BLaER1 treated with 17β-estradiol and CSF1 and Interleukin-3, amounts not matched to agents 10 nM and 100 nM (cell line): Measurements from ENCODE around the gene MED12L.
A peak's percentile ranks its signal among the peaks of the same experiment; 100 is the strongest.

Source experiments
- H3K27ac ChIP-seq, 11 experiments: shearing (Covaris generic); formaldehyde crosslinking; 2 replicates each; pipeline ENCODE4 v1.8.1; 2022
- H3K27me3 ChIP-seq, 11 experiments: shearing (Covaris generic); formaldehyde crosslinking; 2 replicates each; pipeline ENCODE4 v1.8.1; 2022
- H3K36me3 ChIP-seq, 11 experiments: shearing (Covaris generic); formaldehyde crosslinking; 2 replicates each; pipeline ENCODE4 v1.8.1; 2022
- H3K4me1 ChIP-seq, 10 experiments: shearing (Covaris generic); formaldehyde crosslinking; 2 replicates each; pipeline ENCODE4 v1.8.1; 2022
- H3K4me2 ChIP-seq, 11 experiments: shearing (Covaris generic); formaldehyde crosslinking; 2 replicates each; pipeline ENCODE4 v1.8.1; 2022
- H3K4me3 ChIP-seq, 10 experiments: shearing (Covaris generic); formaldehyde crosslinking; 2 replicates each; pipeline ENCODE4 v1.8.1; 2022
- H3K9ac ChIP-seq, 11 experiments: shearing (Covaris generic); formaldehyde crosslinking; 2 replicates each; pipeline ENCODE4 v1.8.1; 2022
- H3K9me3 ChIP-seq, 11 experiments: shearing (Covaris generic); formaldehyde crosslinking; replicated peaks in 1 of 11; 2 replicates each; pipeline ENCODE4 v1.8.1; 2022
- H4K20me1 ChIP-seq, 11 experiments: shearing (Covaris generic); formaldehyde crosslinking; 2 replicates each; pipeline ENCODE4 v1.8.1; 2022
- Cebpa-rat ChIP-seq, 11 experiments: shearing (Covaris generic); IDR thresholded peaks; 2 replicates each; pipeline ENCODE4 v1.8.1; 2022

Gene MED12L

DNA sequence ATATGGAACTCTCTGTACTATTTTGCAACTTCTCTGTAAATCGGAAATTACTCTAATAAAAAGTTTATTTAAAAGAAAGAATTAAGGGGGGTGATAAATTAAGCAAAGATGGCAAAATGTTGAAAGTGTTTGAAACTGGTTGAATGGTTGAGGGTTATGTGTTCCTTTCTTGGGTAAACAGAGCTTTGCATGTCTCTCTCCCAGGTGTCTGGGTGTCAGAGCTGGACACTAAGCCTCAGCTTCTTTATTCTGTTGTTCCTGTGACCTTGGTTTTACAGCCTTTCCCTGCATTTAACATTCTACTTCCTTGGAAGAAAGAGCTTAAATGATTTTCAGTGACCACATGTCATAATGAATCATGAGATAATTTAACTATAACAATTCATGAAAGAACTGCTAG is 110.4 kb downstream of the MED12L start:
- no peak overlapping the region for H3K4me2 ChIP-seq
- H4K20me1 ChIP-seq = no peaks in the 10 kb centered on the region
- H3K27ac ChIP-seq = no peak overlapping the region
- peaks cover 0 to 24% (median 2%) of the 10 kb centered on the region in 11 experiments; a peak in 10 of 22 replicates for H3K36me3 ChIP-seq
- H3K4me1 ChIP-seq = peaks cover 0 to 10% (median 0%) of the 10 kb centered on the region in 10 experiments; a peak in 4 of 20 replicates
- no peaks in the 10 kb centered on the region for H3K9me3 ChIP-seq
- no peak overlapping the region for H3K4me3 ChIP-seq
- no peak overlapping the region for H3K9ac ChIP-seq
- no peaks in the 10 kb centered on the region for H3K27me3 ChIP-seq
- TF ChIP-seq Cebpa-rat (IDR thresholded peaks at IDR 0.05) = no peak

DNA sequence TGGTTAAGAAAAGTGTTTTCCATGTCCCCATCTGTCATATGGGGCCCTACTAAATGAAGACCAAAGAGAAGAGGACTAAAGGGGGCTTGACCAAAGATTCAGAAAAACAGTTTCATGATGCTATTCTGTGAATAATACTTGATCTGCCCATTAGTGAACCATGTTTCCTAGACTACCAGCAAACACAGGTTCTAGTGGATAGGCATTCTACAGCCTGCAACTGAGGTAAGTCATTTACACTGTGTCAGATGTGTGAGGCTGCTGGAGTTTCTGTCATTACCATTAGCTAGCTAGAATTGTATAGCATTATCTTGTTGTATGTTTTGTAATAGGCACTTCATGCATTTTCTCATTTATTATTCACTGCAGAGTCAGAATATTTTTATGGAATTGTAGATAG is 111.0 kb downstream of the MED12L start:
- no peak overlapping the region for H3K9ac ChIP-seq
- H3K4me2 ChIP-seq = no peak overlapping the region
- no peaks in the 10 kb centered on the region for H4K20me1 ChIP-seq
- H3K4me1 ChIP-seq = peaks cover 0 to 10% (median 0%) of the 10 kb centered on the region in 10 experiments; a peak in 4 of 20 replicates
- H3K27me3 ChIP-seq = no peaks in the 10 kb centered on the region
- no peak overlapping the region for H3K4me3 ChIP-seq
- peaks cover 0 to 23% (median 0%) of the 10 kb centered on the region in 11 experiments; a peak in 7 of 22 replicates for H3K36me3 ChIP-seq
- no peaks in the 10 kb centered on the region for H3K9me3 ChIP-seq
- H3K27ac ChIP-seq = no peak overlapping the region
- TF ChIP-seq Cebpa-rat (IDR thresholded peaks at IDR 0.05) = no peak

DNA sequence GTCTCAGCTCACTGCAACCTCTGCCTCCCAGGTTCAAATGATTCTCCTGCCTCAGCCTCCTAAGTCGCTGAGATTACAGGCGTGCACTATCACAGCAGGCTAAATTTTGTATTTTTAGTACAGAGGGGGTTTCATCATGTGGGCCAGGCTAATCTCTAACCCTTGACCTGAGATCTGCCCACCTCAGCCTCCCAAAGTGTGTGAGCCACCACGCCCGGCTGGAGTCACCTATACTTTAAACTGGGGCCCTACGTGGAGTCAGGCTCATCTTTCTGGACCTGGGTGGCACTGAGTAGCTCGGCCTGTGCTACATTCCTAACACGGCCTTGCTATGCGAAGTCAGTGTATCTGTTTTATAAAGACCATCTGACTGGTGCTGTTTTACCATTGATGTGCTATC is 111.8 kb downstream of the MED12L start:
- no peak overlapping the region for H3K9ac ChIP-seq
- no peak overlapping the region for H3K4me3 ChIP-seq
- no peak overlapping the region for H3K4me2 ChIP-seq
- no peaks in the 10 kb centered on the region for H3K9me3 ChIP-seq
- H3K27ac ChIP-seq = no peak overlapping the region
- no peaks in the 10 kb centered on the region for H4K20me1 ChIP-seq
- H3K27me3 ChIP-seq = no peaks in the 10 kb centered on the region
- no peak for TF ChIP-seq Cebpa-rat (IDR thresholded peaks at IDR 0.05)
- H3K4me1 ChIP-seq = peaks cover 0 to 10% (median under 1%) of the 10 kb centered on the region in 10 experiments; a peak in 7 of 20 replicates
- peaks cover 0 to 21% (median 0%) of the 10 kb centered on the region in 11 experiments; a peak in 7 of 22 replicates for H3K36me3 ChIP-seq

DNA sequence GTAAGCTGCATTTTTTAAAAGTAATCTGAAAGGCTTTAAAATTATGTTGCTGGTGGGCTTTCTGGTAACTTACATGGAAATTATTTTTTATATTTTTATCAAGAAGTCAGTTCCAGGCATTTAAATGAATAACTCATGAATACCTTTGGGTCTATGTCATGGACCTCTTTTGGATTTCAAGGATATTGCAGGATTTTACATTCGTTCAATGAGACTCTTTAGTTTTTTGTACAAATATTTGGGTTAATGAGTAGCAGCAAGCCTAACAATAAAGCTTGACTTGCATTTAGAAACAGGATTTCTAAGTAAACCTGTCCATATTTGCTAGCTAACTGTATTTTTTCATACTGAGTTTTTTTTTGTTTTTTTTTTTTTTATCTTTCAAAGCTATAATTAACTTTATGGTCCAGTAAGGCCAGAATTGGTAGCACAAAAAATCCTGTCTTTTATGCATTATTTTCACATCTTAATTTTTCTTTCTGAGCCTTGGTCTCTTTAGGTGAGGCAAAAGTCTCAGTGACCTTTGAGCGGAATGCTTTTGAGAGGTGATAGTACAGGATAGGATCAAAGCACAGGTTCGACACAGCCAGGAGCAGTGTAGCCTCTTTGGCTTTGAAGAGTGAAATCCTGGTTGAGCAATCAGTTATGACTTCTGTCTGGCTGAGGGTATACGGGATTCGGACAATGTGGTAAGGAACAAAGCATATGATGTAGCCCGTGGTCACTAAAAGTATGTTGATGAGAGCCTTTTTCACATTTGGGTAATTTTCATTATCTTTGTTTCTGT is 112.7 kb downstream of the MED12L start:
- H3K27ac ChIP-seq = no peak overlapping the region
- TF ChIP-seq Cebpa-rat (IDR thresholded peaks at IDR 0.05) = no peak
- H3K9ac ChIP-seq = no peak overlapping the region
- peaks cover 7 to 18% (median 10%) of the 10 kb centered on the region in 10 experiments; a peak in 17 of 20 replicates for H3K4me1 ChIP-seq
- no peaks in the 10 kb centered on the region for H3K9me3 ChIP-seq
- no peaks in the 10 kb centered on the region for H4K20me1 ChIP-seq
- peaks cover 0 to 13% (median 0%) of the 10 kb centered on the region in 11 experiments; a peak in 5 of 22 replicates for H3K36me3 ChIP-seq
- no peaks in the 10 kb centered on the region for H3K27me3 ChIP-seq
- no peak overlapping the region for H3K4me3 ChIP-seq
- no peak overlapping the region for H3K4me2 ChIP-seq

DNA sequence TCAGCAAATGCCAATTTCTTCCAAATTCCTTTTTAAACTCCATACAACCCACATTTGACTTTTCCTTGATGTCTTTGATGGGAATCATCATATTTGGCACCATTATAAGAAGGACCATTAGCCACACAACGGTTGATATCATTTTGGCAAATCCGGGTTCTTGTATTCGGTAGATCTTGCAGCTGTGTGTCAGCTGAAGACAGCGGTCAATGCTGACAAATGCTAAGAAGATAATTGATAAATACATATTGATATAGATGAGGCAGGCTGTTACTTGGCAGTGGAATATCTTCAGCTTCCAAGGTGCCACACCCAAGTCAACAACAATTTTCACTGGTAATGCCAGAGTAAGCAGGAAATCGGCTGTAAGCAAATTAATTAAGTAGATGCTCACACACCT is 113.4 kb downstream of the MED12L start:
- Histone ChIP-seq H4K20me1 (no peaks in the 10 kb centered on the region), H3K9ac (no peak overlapping the region), H3K27ac (no peak overlapping the region), H3K4me2 (no peak overlapping the region), H3K4me1 (peaks cover 7 to 19% (median 11%) of the 10 kb centered on the region in 10 experiments; a peak in 17 of 20 replicates), H3K4me3 (no peak overlapping the region), H3K36me3 (peaks cover 0 to 7% (median 0%) of the 10 kb centered on the region in 11 experiments; a peak in 5 of 22 replicates), H3K27me3 (no peaks in the 10 kb centered on the region), H3K9me3 (no peaks in the 10 kb centered on the region)
- TF ChIP-seq Cebpa-rat (IDR thresholded peaks at IDR 0.05) = no peak

DNA sequence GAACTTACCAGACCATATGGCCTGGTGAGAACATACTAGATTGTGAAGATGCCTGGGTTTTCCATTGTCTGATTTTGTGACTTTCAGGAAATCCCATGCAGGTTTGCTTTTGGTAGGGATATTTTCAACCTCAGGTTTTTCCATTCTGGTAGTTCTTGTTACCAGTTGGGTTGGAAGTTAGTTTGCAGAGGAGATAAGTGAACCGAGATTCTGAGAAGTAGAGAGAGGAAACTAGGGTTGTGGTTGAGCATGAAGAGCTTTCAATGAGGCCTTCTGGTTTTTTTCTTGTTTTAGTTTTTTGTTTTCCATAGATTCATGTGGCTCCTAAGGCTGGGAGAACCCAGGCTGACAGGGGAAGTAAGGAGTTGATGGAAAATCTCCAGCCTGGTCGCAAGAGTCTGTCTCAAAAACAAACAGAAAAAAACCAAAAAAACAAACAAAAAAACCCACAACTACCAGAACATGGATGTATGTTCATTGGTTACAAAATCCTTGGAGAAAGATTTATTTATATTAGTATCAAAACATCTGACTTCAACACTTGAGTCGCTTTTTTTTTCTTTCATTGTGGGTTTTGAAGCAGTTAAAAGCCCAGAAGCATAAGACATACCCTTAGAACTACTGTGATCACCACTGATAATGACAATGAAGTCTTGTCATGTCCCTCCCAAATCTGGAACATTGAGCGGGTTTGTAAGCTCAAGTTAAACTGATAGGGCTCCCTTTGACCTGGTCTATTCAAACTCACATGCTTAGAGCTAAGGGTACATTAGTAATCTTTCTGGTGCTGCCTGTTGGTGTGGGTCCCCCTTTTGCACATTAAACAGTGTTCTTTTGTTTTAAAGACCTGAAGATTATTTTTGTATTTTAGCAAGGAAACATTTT is 114.3 kb downstream of the MED12L start:
- TF ChIP-seq Cebpa-rat (IDR thresholded peaks at IDR 0.05) = no peak
- H3K36me3 ChIP-seq = 0 out of 22 replicates have a peak, but pooled peaks cover 0 to 5% (median 0%) of the 10 kb centered on the region in 11 experiments
- peak overlapping the region in 1 of 11 experiments; percentile 8; a peak in 1 of 22 replicates for H3K27ac ChIP-seq
- no peak overlapping the region for H3K9ac ChIP-seq
- no peaks in the 10 kb centered on the region for H3K27me3 ChIP-seq
- H3K4me1 ChIP-seq = peaks cover 7 to 19% (median 11%) of the 10 kb centered on the region in 10 experiments; a peak in 17 of 20 replicates
- H3K4me2 ChIP-seq = peak overlapping the region in 3 of 11 experiments; percentile 12 to 54 (median 28); a peak in 4 of 22 replicates
- no peaks in the 10 kb centered on the region for H4K20me1 ChIP-seq
- no peaks in the 10 kb centered on the region for H3K9me3 ChIP-seq
- no peak overlapping the region for H3K4me3 ChIP-seq

DNA sequence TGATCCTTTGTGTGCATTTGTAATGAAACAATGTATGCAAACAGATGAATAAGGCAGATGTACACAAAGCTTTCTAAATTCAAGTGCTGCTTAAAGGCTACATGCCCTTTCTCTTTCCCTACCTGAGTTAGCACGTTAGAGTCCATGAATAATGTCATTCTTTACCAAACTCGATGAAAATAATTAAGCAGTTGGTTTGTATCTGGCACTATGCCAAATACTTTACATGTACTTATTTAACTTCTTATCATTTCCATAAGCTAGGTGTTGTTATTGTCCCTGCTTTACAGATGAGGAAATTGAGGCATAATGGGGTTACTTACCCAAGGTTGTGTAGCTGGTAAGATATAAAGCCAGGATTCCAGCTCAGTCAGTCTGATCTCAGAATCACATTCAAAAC is 115.1 kb downstream of the MED12L start:
- H3K9ac ChIP-seq = no peak overlapping the region
- no peaks in the 10 kb centered on the region for H3K9me3 ChIP-seq
- H3K36me3 ChIP-seq = 0 out of 22 replicates have a peak, but pooled peaks cover 0 to 5% (median 0%) of the 10 kb centered on the region in 11 experiments
- H3K4me1 ChIP-seq = peaks cover 7 to 20% (median 11%) of the 10 kb centered on the region in 10 experiments; a peak in 17 of 20 replicates
- H3K4me2 ChIP-seq = no peak overlapping the region
- H3K4me3 ChIP-seq = no peak overlapping the region
- H3K27me3 ChIP-seq = no peaks in the 10 kb centered on the region
- no peaks in the 10 kb centered on the region for H4K20me1 ChIP-seq
- no peak for TF ChIP-seq Cebpa-rat (IDR thresholded peaks at IDR 0.05)
- H3K27ac ChIP-seq = no peak overlapping the region

DNA sequence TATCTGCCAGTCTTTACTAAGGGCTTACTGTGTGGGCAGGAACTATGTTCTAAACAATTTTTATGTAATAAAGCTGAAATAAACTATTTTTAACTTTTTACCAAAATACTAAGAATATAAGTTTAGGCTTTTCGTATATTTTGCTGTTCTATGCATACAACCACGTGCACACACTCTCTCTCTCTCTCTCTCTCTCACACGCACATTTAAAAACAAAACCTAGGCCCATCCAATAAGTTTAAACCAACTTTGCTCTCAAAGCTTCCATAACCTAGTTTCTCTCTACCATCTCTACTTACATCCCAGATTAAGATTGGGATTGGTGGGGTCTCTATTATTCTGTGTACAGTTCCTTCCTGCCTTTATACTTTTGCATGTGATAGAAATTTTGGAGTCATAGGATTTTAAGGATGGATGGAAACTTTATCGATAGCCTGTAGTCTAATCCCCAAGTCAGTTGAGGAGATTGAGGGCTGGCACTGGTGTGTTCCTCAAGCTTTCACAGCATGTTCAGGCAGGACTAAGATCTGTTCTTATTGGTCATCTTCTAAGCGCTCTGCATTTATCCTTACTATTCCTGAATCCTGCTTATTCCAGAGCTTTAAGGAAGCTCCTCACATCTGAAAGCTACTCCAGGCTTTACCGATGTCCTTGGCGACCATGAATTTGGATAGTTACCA is 115.7 kb downstream of the MED12L start:
- Histone ChIP-seq H4K20me1 (no peaks in the 10 kb centered on the region), H3K36me3 (0 out of 22 replicates have a peak, but pooled peaks cover 0 to 5% (median 0%) of the 10 kb centered on the region in 11 experiments), H3K9ac (no peak overlapping the region), H3K27me3 (no peaks in the 10 kb centered on the region), H3K27ac (no peak overlapping the region), H3K4me2 (no peak overlapping the region), H3K4me1 (peaks cover 7 to 20% (median 11%) of the 10 kb centered on the region in 10 experiments; a peak in 17 of 20 replicates), H3K4me3 (no peak overlapping the region), H3K9me3 (no peaks in the 10 kb centered on the region)
- no peak for TF ChIP-seq Cebpa-rat (IDR thresholded peaks at IDR 0.05)
